ENCODE results near the gene HSP90B1.

Gene HSP90B1

GRCh38 chr12:103901518-103902173 is 28.6 kb upstream of the HSP90B1 start:
- Histone ChIP-seq H3K27ac (no peak overlapping the region; the same call in 1 of the 2 replicates), H3K36me3 (ENCODE audit: insufficient read depth) (no peaks in the 10 kb centered on the region), H3K4me2 (peak overlapping the region; percentile 3; the same call in 1 of the 2 replicates), H2AFZ (ENCODE audit: low read depth) (no peak overlapping the region), H3K4me3 (IDR thresholded peaks at IDR 0.05; ENCODE audit: insufficient read depth, low read depth, low read length) (no peak overlapping the region), H3K4me1 (ENCODE audit: low read depth, poor library complexity, severe bottlenecking) (peaks cover 18% of the 10 kb centered on the region), H3K9ac (no peak overlapping the region), H3K27me3 (ENCODE audit: insufficient read depth, low read depth) (no peaks in the 10 kb centered on the region), H3K79me2 (ENCODE audit: insufficient read depth, low read depth) (no peaks in the 10 kb centered on the region), H4K20me1 (ENCODE audit: insufficient read depth) (no peaks in the 10 kb centered on the region)
- TF ChIP-seq, protein P1, sequence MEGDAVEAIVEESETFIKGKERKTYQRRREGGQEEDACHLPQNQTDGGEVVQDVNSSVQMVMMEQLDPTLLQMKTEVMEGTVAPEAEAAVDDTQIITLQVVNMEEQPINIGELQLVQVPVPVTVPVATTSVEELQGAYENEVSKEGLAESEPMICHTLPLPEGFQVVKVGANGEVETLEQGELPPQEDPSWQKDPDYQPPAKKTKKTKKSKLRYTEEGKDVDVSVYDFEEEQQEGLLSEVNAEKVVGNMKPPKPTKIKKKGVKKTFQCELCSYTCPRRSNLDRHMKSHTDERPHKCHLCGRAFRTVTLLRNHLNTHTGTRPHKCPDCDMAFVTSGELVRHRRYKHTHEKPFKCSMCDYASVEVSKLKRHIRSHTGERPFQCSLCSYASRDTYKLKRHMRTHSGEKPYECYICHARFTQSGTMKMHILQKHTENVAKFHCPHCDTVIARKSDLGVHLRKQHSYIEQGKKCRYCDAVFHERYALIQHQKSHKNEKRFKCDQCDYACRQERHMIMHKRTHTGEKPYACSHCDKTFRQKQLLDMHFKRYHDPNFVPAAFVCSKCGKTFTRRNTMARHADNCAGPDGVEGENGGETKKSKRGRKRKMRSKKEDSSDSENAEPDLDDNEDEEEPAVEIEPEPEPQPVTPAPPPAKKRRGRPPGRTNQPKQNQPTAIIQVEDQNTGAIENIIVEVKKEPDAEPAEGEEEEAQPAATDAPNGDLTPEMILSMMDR (conservative IDR thresholded peaks at IDR 0.05; ENCODE audit: low read depth, low read length): no peak

- H2AFZ ChIP-seq (ENCODE audit: low read depth): no peak overlapping the region
- TF ChIP-seq, protein P1 (conservative IDR thresholded peaks at IDR 0.05; ENCODE audit: low read depth, low read length): no peak
- H3K4me1 ChIP-seq (ENCODE audit: low read depth, poor library complexity, severe bottlenecking): peaks cover 18% of the 10 kb centered on the region
- no peak overlapping the region for H3K4me3 ChIP-seq (IDR thresholded peaks at IDR 0.05; ENCODE audit: insufficient read depth, low read depth, low read length)
- no peak overlapping the region for H3K9ac ChIP-seq
- no peaks in the 10 kb centered on the region for H3K79me2 ChIP-seq (ENCODE audit: insufficient read depth, low read depth)
- H3K4me2 ChIP-seq: no peak overlapping the region
- H3K36me3 ChIP-seq (ENCODE audit: insufficient read depth): no peaks in the 10 kb centered on the region
- H3K27me3 ChIP-seq (ENCODE audit: insufficient read depth, low read depth): no peaks in the 10 kb centered on the region
- no peak overlapping the region for H3K27ac ChIP-seq
- no peaks in the 10 kb centered on the region for H4K20me1 ChIP-seq (ENCODE audit: insufficient read depth)
These were observed 26.2 kb upstream of the HSP90B1 start for GRCh38 chr12:103903993-103904392.

GRCh38 chr12:103905730-103906349 is 24.4 kb upstream of the HSP90B1 start:
- Histone ChIP-seq H3K4me3 (IDR thresholded peaks at IDR 0.05; ENCODE audit: insufficient read depth, low read depth, low read length) (no peak overlapping the region), H3K27me3 (ENCODE audit: insufficient read depth, low read depth) (no peaks in the 10 kb centered on the region), H4K20me1 (ENCODE audit: insufficient read depth) (no peaks in the 10 kb centered on the region), H3K27ac (no peak overlapping the region), H3K4me2 (no peak overlapping the region), H3K79me2 (ENCODE audit: insufficient read depth, low read depth) (no peaks in the 10 kb centered on the region), H3K36me3 (ENCODE audit: insufficient read depth) (no peaks in the 10 kb centered on the region), H2AFZ (ENCODE audit: low read depth) (no peak overlapping the region), H3K9ac (no peak overlapping the region), H3K4me1 (ENCODE audit: low read depth, poor library complexity, severe bottlenecking) (peaks cover 18% of the 10 kb centered on the region)
- TF ChIP-seq, protein P1 (conservative IDR thresholded peaks at IDR 0.05; ENCODE audit: low read depth, low read length): no peak

DNA sequence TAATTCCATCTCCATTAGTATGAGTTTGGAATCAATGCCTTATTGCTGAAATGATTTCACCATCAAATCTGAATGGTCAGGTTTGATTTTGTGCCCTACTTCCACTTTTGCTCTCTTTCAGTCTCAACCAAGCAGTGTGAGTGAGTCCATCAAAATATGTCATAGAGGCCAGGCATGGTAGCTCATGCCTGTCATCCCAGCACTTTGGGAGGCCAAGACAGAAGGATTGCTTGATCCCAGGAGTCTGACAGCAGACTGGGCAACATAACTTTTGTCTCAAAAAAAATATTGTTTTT is 22.0 kb upstream of the HSP90B1 start:
- no peak overlapping the region for H2AFZ ChIP-seq (ENCODE audit: low read depth)
- TF ChIP-seq, protein P1 (conservative IDR thresholded peaks at IDR 0.05; ENCODE audit: low read depth, low read length): no peak
- no peaks in the 10 kb centered on the region for H3K4me1 ChIP-seq (ENCODE audit: low read depth, poor library complexity, severe bottlenecking)
- H3K27ac ChIP-seq: no peak overlapping the region
- no peak overlapping the region for H3K4me2 ChIP-seq
- no peaks in the 10 kb centered on the region for H3K79me2 ChIP-seq (ENCODE audit: insufficient read depth, low read depth)
- H3K36me3 ChIP-seq (ENCODE audit: insufficient read depth): no peaks in the 10 kb centered on the region
- H3K27me3 ChIP-seq (ENCODE audit: insufficient read depth, low read depth): no peaks in the 10 kb centered on the region
- no peak overlapping the region for H3K4me3 ChIP-seq (IDR thresholded peaks at IDR 0.05; ENCODE audit: insufficient read depth, low read depth, low read length)
- no peak overlapping the region for H3K9ac ChIP-seq
- H4K20me1 ChIP-seq (ENCODE audit: insufficient read depth): no peaks in the 10 kb centered on the region

Measured in KMS-11 (cell line).